Measurements from ENCODE around the gene INSIG1.

Gene INSIG1

GRCh38 chr7:155297517-155298287, at the start of gene INSIG1:
INSIG1 (plus strand) TSS chr7:155297878; CDS start chr7:155298286, 408 bp downstream.
- no peak for FAIRE-seq

GRCh38 chr7:155248366-155248756, 49.3 kb upstream of the INSIG1 start:
- no peak for FAIRE-seq

- no peak for FAIRE-seq
These were observed 45.8 kb upstream of the INSIG1 start for GRCh38 chr7:155251831-155252230.

GRCh38 chr7:155252444-155252887, 45.2 kb upstream of the INSIG1 start:
- no peak for FAIRE-seq

- no peak for FAIRE-seq
These were observed 44.7 kb upstream of the INSIG1 start for GRCh38 chr7:155252892-155253501.

GRCh38 chr7:155254018-155254417, 43.7 kb upstream of the INSIG1 start:
- FAIRE-seq, result no peak

- no peak for FAIRE-seq
These were observed 42.6 kb upstream of the INSIG1 start for GRCh38 chr7:155255071-155255470.

- FAIRE-seq, result no peak
These were observed 42.1 kb upstream of the INSIG1 start for GRCh38 chr7:155255621-155256020.

- FAIRE-seq, result no peak
These were observed 41.5 kb upstream of the INSIG1 start for GRCh38 chr7:155256081-155256760.

GRCh38 chr7:155256761-155257481, 40.8 kb upstream of the INSIG1 start:
- no peak for FAIRE-seq

GRCh38 chr7:155257482-155258225, 40.0 kb upstream of the INSIG1 start:
- no peak for FAIRE-seq

- no peak for FAIRE-seq
These were observed 39.5 kb upstream of the INSIG1 start for GRCh38 chr7:155258226-155258560.

- FAIRE-seq, result no peak
These were observed 37.7 kb upstream of the INSIG1 start for GRCh38 chr7:155259866-155260497.

GRCh38 chr7:155260498-155260872, 37.2 kb upstream of the INSIG1 start:
- no peak for FAIRE-seq

- no peak for FAIRE-seq
These were observed 36.4 kb upstream of the INSIG1 start for GRCh38 chr7:155261031-155261985.

- no peak for FAIRE-seq
These were observed 35.6 kb upstream of the INSIG1 start for GRCh38 chr7:155262031-155262430.

- no peak for FAIRE-seq
These were observed 34.6 kb upstream of the INSIG1 start for GRCh38 chr7:155263051-155263450.

GRCh38 chr7:155263581-155264143, 34.0 kb upstream of the INSIG1 start:
- no peak for FAIRE-seq

- FAIRE-seq, result no peak
These were observed 32.5 kb upstream of the INSIG1 start for GRCh38 chr7:155265144-155265543.

GRCh38 chr7:155265961-155266360, 31.7 kb upstream of the INSIG1 start:
- FAIRE-seq, result no peak

GRCh38 chr7:155266440-155266839, 31.2 kb upstream of the INSIG1 start:
- no peak for FAIRE-seq

Data from TTC549 (cell line).